Measurements from ENCODE around the gene CYBA. TPM values are rescaled to one million over a fixed set of nuclear protein-coding genes. Genes with fewer than 3 reads are reported as not detected.

Gene CYBA
- total and polyA plus RNA-seq, 10 of the 15 experiments (the other 5 are each of a cell fraction or from before 2014, with no cell fraction given), result 0.55 to 598 (median 258) TPM

- ATAC-seq, result no peak
- ChIA-PET CTCF (interaction anchor here (1.6 kb wide), 1 partner anchor 194 kb away, joined by 3 read pairs; no protein-coding TSS in a partner anchor), POLR2A (no interaction called here), RAD21 (ENCODE audit: unreplicated experiment) (no interaction called here), SMC1A (ENCODE audit: uncharacterized antibody, unreplicated experiment) (no interaction called here)
- Histone ChIP-seq H3K79me2 (ENCODE audit: control insufficient read depth, insufficient read depth, low read length) (no peaks in the 10 kb centered on the region), H3K4me3 (no peak overlapping the region), H3K9me3 (replicated peaks; ENCODE audit: control insufficient read depth, insufficient read depth, low read length) (no peaks in the 10 kb centered on the region), H3K36me3 (ENCODE audit: control insufficient read depth in 2 of 2, insufficient read depth in 2 of 2, low read length in 1 of 2) (peaks cover 5 to 29% of the 10 kb centered on the region in 2 experiments; a peak in 3 of 4 replicates), H4K20me1 (ENCODE audit: control insufficient read depth, insufficient read depth) (no peaks in the 10 kb centered on the region), H2AFZ (ENCODE audit: control insufficient read depth, low read depth, low read length) (no peak overlapping the region), H3K4me1 (ENCODE audit: control insufficient read depth, insufficient read depth, low read length) (peaks cover 16% of the 10 kb centered on the region), H3K27ac (ENCODE audit: control insufficient read depth, insufficient read depth) (no peak overlapping the region), H3K27me3 (replicated peaks in 1 of 2; ENCODE audit: control insufficient read depth in 2 of 2, insufficient read depth in 2 of 2, low read length in 1 of 2) (no peaks in the 10 kb centered on the region), H3K4me2 (ENCODE audit: control insufficient read depth, insufficient read depth) (no peak overlapping the region), H3K9ac (ENCODE audit: control insufficient read depth, insufficient read depth, low read length) (no peak overlapping the region)
- FAIRE-seq, result no peak
- WGBS (ENCODE audit: insufficient coverage, insufficient replicate concordance, low lambda C conversion rate, missing lambda C conversion rate), result 98% methylated on average over 12 of the region's 12 CpGs
- TF ChIP-seq FOXM1 (IDR thresholded peaks at IDR 0.05; ENCODE audit: low read depth, low read length), result no peak
- no peak for TF ChIP-seq NR2C2 (IDR thresholded peaks at IDR 0.05; ENCODE audit: borderline replicate concordance, control insufficient read depth, insufficient read length, low read depth)
- no peak for TF ChIP-seq ZZZ3 (IDR thresholded peaks at IDR 0.05; ENCODE audit: control insufficient read depth, insufficient read length, low read depth)
- TF ChIP-seq RELA (IDR thresholded peaks at IDR 0.05; ENCODE audit: borderline replicate concordance, partially characterized antibody), result no peak
- TF ChIP-seq YBX1 (IDR thresholded peaks at IDR 0.05), result no peak
- TF ChIP-seq NR2C1 (IDR thresholded peaks at IDR 0.05), result no peak
- no peak for TF ChIP-seq SKIL (IDR thresholded peaks at IDR 0.05; ENCODE audit: low read depth, poor library complexity, severe bottlenecking)
- no peak for TF ChIP-seq ATF7 (IDR thresholded peaks at IDR 0.05; ENCODE audit: low read depth)
- TF ChIP-seq ZNF622 (IDR thresholded peaks at IDR 0.05), result no peak
- TF ChIP-seq SMC3 (IDR thresholded peaks at IDR 0.05; ENCODE audit: borderline replicate concordance, low read length), result no peak
- no peak for TF ChIP-seq CEBPB (IDR thresholded peaks at IDR 0.05; ENCODE audit: borderline replicate concordance in 1 of 2, low read depth in 2 of 2, low read length in 2 of 2)
- TF ChIP-seq ZNF217 (IDR thresholded peaks at IDR 0.05), result no peak
- no peak for TF ChIP-seq HDAC2 (IDR thresholded peaks at IDR 0.05)
- no peak for TF ChIP-seq SUZ12 (IDR thresholded peaks at IDR 0.05; ENCODE audit: unreplicated experiment)
- DNase-seq (ENCODE audit: low read depth, low spot score), result no peak
- in situ Hi-C loops (cut with MboI) (no loop called here), intact Hi-C loops (cut with micrococcal nuclease; ENCODE audit: unreplicated experiment) (no loop called here)
- BruUV-seq (replicated peaks), result no TSS peak
Observed at GRCh38 chr16:88630433-88630832, 20.4 kb downstream of the CYBA start.

Data from GM12878 (cell line).